T-cell (primary cell): Measurements from ENCODE around the gene MPI. TPM values are rescaled to one million over a fixed set of nuclear protein-coding genes. Genes with fewer than 3 reads are reported as not detected.
"Not testable (repeated sequence)": the region's sequence is repeated elsewhere in the genome, so short reads cannot be mapped to it uniquely, and the experiment has no call there.

Source experiments
- ATAC-seq, 4 experiments: fragments of 200-7000 bp in 3 of 4; fragments of 150-1000 bp in 1 of 4; cut with Tn5 transposase; replicated peaks in 1 of 4; 1 replicate in 3 of 4; 2 replicates in 1 of 4; pipeline ENCODE4 v1.10.0; 2021; ENCODE audit warnings: moderate library complexity in 3 of 4, mild to moderate bottlenecking in 2 of 4, moderate number of reproducible peaks in 1 of 4
- CTCF ChIA-PET, 2 donors: fragments of 300-600 bp; sonication (Branson Sonifier 250); formaldehyde crosslinking; loops; one replicate each; lab custom pipeline; 2022; ENCODE audit warnings: antibody characterized with exemption in 2 of 2; lab: Charles Lee
- POLR2A ChIA-PET, 2 donors: fragments of 300-600 bp; sonication (Branson Sonifier 250); formaldehyde crosslinking; loops; one replicate each; lab custom pipeline; 2022; ENCODE audit warnings: antibody characterized with exemption in 2 of 2; lab: Charles Lee
- DNase-seq, 35 experiments: peaks; one replicate each; pipeline versions ENCODE4 v3.0.0 to v3.0.0-alpha.2; 2013 to 2023
- H3K27ac ChIP-seq: one replicate; pipeline ENCODE4 v1.5.1; 2013; ENCODE audit warnings: low read length
- H3K27me3 ChIP-seq, 2 experiments: replicated peaks in 1 of 2; 1 replicate in 1 of 2; 2 replicates in 1 of 2; pipeline versions ENCODE4 v1.6.1 to v1.7.0; 2013; ENCODE audit warnings: low read length in 1 of 2, mixed read lengths in 1 of 2; ENCODE audit not compliant: control insufficient read depth in 2 of 2, insufficient read depth in 2 of 2; ENCODE audit errors: extremely low read depth in 1 of 2
- H3K36me3 ChIP-seq, 2 donors: 1 replicate in 1 of 2; 2 replicates in 1 of 2; pipeline versions ENCODE4 v1.6.1 to v1.7.0; 2013; ENCODE audit warnings: low read length in 1 of 2; ENCODE audit not compliant: control insufficient read depth in 2 of 2, insufficient read depth in 1 of 2; ENCODE audit errors: extremely low read depth in 1 of 2
- H3K4me1 ChIP-seq, 2 experiments: 1 replicate in 1 of 2; 2 replicates in 1 of 2; pipeline versions ENCODE4 v1.6.1 to v1.7.0; 2013; ENCODE audit warnings: low read length in 2 of 2, mixed read lengths in 1 of 2; ENCODE audit not compliant: insufficient read depth in 2 of 2, control insufficient read depth in 1 of 2; ENCODE audit errors: extremely low read depth in 1 of 2
- H3K4me3 ChIP-seq, 2 donors: 1 replicate in 1 of 2; 2 replicates in 1 of 2; pipeline versions ENCODE4 v1.5.1 to v1.7.0; 2013; ENCODE audit warnings: mild to moderate bottlenecking in 2 of 2, low read length in 1 of 2, moderate library complexity in 1 of 2; ENCODE audit not compliant: control insufficient read depth in 1 of 2; ENCODE audit errors: extremely low read depth in 1 of 2
- H3K9me3 ChIP-seq: 2 replicates; pipeline ENCODE4 v1.7.0; 2013
- H3K27ac Mint-ChIP-seq, 2 donors: one replicate each; pipeline ENCODE4 v1.8.0; 2020 to 2021; ENCODE audit warnings: mild to moderate bottlenecking in 2 of 2, mixed read lengths in 2 of 2
- H3K27me3 Mint-ChIP-seq, 2 donors: one replicate each; pipeline ENCODE4 v1.8.0; 2021 to 2022; ENCODE audit warnings: mixed read lengths in 2 of 2
- H3K36me3 Mint-ChIP-seq: one replicate; pipeline ENCODE4 v1.8.0; 2021; ENCODE audit warnings: mixed read lengths
- H3K4me1 Mint-ChIP-seq, 3 donors: one replicate each; pipeline ENCODE4 v1.8.0; 2020 to 2022; ENCODE audit warnings: mixed read lengths in 3 of 3, mild to moderate bottlenecking in 1 of 3
- H3K4me3 Mint-ChIP-seq, 3 donors: one replicate each; pipeline ENCODE4 v1.8.0; 2020 to 2022; ENCODE audit warnings: mild to moderate bottlenecking in 3 of 3, mixed read lengths in 3 of 3, moderate library complexity in 3 of 3
- H3K9me3 Mint-ChIP-seq, 3 donors: one replicate each; pipeline ENCODE4 v1.8.0; 2020 to 2022; ENCODE audit warnings: mixed read lengths in 3 of 3
- WGBS: methylation state at CpG from one replicate; pipeline ENCODE4 v1.1.5; 2013; ENCODE audit warnings: missing lambda C conversion rate; ENCODE audit not compliant: insufficient coverage; 5-methylcytosine and 5-hydroxymethylcytosine counted together
- total RNA-seq, 35 experiments: library from RNA in 6 of 35; stranded (reverse) in 6 of 35; fragments of 120-200 nt in 1 of 35; gene quantifications; one replicate each; pipeline versions ENCODE4 v1.2.1 to v1.2.4 and lab custom pipeline; 2013 to 2026

The MPI gene
- total RNA-seq, 5 donors from 2014 or later (not counting 1 experiment from before 2014, with no cell fraction given): 36.5 to 74.1 (median 66.1) TPM

DNA sequence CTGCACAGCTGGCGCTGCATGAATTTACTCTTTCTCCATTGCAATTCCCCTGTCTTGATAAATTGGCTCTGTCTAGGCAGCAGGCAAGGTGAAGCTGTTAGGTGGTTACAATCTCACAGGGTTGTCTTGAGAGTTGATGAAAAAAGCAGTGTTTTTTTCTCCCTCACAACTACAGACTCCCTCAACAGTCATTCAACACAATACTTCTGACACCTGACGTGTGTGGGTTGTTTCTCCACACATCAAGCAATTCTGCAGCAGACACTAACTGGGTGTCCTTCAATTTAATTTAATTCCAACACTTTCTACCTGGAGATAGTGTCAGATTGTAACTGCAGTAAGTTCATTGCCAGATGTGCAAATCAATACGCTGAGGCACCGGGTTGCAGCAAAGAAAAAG is 11.6 kb upstream of the MPI start:
- no peaks in the 10 kb centered on the region for H3K27me3 Mint-ChIP-seq

DNA sequence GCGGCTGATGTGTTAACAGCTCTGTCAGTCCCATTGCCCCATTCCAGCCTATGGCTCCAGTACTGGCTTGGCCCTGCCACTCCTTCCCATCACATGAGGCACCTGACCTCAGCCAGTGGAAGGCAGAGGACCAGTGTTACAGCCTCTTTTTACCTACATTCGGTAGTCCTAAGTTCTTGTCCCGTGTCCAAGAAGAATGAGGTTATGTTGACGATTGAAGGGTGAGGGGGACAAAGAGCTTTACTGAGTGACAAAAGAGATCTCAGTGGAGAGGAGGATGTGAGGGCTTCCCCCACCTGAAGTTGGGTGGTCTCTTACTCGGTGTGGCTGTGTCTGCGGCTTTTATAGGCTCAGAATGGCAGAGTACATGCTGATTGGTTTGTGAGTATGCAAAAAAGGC is 7.3 kb upstream of the MPI start:
- H3K36me3 Mint-ChIP-seq: no peaks in the 10 kb centered on the region
- ATAC-seq (no peak), DNase-seq (no peak)
- H3K27ac Mint-ChIP-seq: no peak overlapping the region
- Histone ChIP-seq H3K36me3 (peaks cover 0 to 3% of the 10 kb centered on the region in 2 donors), H3K4me1 (peaks cover 0 to 5% of the 10 kb centered on the region in 2 experiments), H3K27me3 (no peaks in the 10 kb centered on the region), H3K27ac (no peak overlapping the region), H3K9me3 (no peaks in the 10 kb centered on the region), H3K4me3 (no peak overlapping the region)
- 100% methylated on average over 6 of the region's 6 CpGs for WGBS
- peaks cover 0 to 14% (median 4%) of the 10 kb centered on the region in 3 donors for H3K4me1 Mint-ChIP-seq
- H3K4me3 Mint-ChIP-seq: no peak overlapping the region
- no peaks in the 10 kb centered on the region for H3K9me3 Mint-ChIP-seq
- ChIA-PET POLR2A (interaction anchor here in 1 of 2 donors (0.6 kb wide), 1 partner anchor 11 kb away, joined by 6 read pairs; no protein-coding TSS in a partner anchor), CTCF (interaction anchor here in 1 of 2 donors (0.9 to 2.1 kb wide), 3 partner anchors 13 to 19 kb away, joined by 3 to 9 read pairs (median 3); no protein-coding TSS in a partner anchor)
- H3K27me3 Mint-ChIP-seq: no peaks in the 10 kb centered on the region

More for the DNA sequence above, 11.6 kb upstream of the MPI start:
- no peak overlapping the region for H3K4me3 Mint-ChIP-seq
- CTCF ChIA-PET: interaction anchor here in 1 of 2 donors (0.6 kb wide), 1 partner anchor 16 kb away, joined by 6 read pairs; no protein-coding TSS in a partner anchor
- no peaks in the 10 kb centered on the region for H3K36me3 Mint-ChIP-seq
- no peak overlapping the region for H3K27ac Mint-ChIP-seq
- H3K4me1 Mint-ChIP-seq: peaks cover 5 to 8% (median 7%) of the 10 kb centered on the region in 3 donors
- Histone ChIP-seq H3K9me3 (no peaks in the 10 kb centered on the region), H3K36me3 (peaks cover 0 to 3% of the 10 kb centered on the region in 2 donors), H3K4me1 (peaks cover 2 to 8% of the 10 kb centered on the region in 2 experiments), H3K27ac (no peak overlapping the region), H3K4me3 (no peak overlapping the region), H3K27me3 (no peaks in the 10 kb centered on the region)
- no CpG with 5 or more reads among the region's 4 CpGs for WGBS
- H3K9me3 Mint-ChIP-seq: no peaks in the 10 kb centered on the region
- DNase-seq (no peak), ATAC-seq (no peak)
- POLR2A ChIA-PET: no interaction called here

DNA sequence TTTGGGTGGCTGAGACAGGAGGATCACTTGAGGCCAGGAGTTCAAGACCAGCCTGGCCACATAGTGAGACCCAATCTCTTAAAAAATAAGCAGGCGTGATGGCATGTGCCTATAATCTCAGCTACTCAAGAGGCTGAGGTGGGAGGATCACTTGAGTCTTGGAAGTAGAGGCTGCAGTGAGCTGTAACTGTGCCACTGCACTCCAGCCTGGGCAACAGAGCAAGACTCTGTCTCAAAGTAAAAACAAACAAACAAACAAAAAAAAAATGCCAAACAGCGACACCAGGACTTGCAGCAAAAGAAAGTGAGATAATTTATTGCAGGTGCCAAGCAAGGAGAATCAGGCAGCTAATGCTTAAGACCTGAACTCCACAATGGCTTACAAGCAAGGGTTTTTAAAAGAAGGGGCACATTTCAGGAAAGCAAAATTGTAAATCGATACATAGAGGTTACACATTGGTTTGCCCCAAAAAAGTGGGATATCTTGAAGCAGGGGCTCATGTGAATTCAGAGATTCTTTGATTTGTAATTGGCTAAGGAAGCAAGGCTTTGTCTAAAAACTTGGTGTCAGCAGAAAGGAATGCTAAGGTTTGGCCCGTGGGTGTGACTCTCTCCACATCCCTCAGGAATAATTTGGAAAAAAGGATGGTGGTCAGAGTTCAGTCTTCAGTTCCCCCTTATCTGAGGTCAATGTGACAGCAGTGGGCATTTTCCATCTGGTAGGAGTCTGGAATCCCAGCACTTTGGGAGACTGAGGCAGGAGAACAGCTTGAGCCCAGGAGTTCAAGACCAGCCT is 5.2 kb upstream of the MPI start:
- Histone ChIP-seq H3K36me3 (peaks cover 0 to 3% of the 10 kb centered on the region in 2 donors), H3K4me1 (peaks cover 2 to 13% of the 10 kb centered on the region in 2 experiments), H3K9me3 (no peaks in the 10 kb centered on the region), H3K4me3 (no peak overlapping the region), H3K27ac (no peak overlapping the region), H3K27me3 (no peaks in the 10 kb centered on the region)
- ChIA-PET POLR2A (interaction anchor here in 1 of 2 donors (0.7 kb wide), 1 partner anchor 42 kb away, joined by 3 read pairs; no protein-coding TSS in a partner anchor), CTCF (interaction anchor here in 1 of 2 donors (0.7 to 2.1 kb wide), 2 partner anchors 17 to 19 kb away, joined by 3 to 9 read pairs; no protein-coding TSS in a partner anchor)
- DNase-seq (no peak), ATAC-seq (no peak)
- Mint-ChIP-seq H3K4me3 (no peak overlapping the region), H3K36me3 (no peaks in the 10 kb centered on the region), H3K27ac (no peak overlapping the region), H3K27me3 (no peaks in the 10 kb centered on the region), H3K9me3 (no peaks in the 10 kb centered on the region), H3K4me1 (peaks cover 8 to 23% (median 12%) of the 10 kb centered on the region in 3 donors)
- 100% methylated on average over 2 of the region's 4 CpGs for WGBS

DNA sequence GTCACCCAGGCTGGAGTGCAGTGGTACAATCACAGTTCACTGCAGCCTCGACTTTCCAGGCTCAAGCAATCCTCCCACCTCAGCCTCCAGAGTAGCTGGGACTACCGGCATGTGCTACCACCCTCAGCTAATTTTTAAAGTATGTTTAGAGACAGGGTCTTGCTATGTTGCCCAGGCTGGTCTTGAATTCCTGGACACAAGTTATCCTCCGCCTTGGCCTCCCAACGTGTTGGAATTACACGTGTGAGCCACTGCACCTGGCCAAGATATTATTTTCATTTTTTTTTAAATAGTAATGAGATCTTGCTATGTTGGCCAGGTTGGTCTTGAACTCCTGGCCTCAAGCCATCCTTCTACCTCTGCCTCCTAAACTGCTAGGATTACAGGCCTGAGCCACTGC is 4.4 kb upstream of the MPI start:
- H3K9me3 ChIP-seq: no peaks in the 10 kb centered on the region
- H3K27ac Mint-ChIP-seq: no peak overlapping the region
- no peaks in the 10 kb centered on the region for H3K9me3 Mint-ChIP-seq
- peaks cover 4 to 22% of the 10 kb centered on the region in 2 experiments for H3K4me1 ChIP-seq
- H3K4me1 Mint-ChIP-seq: peaks cover 16 to 31% (median 19%) of the 10 kb centered on the region in 3 donors
- no CpG with 5 or more reads among the region's 5 CpGs for WGBS
- H3K27me3 Mint-ChIP-seq: no peaks in the 10 kb centered on the region
- H3K36me3 ChIP-seq: peaks cover 0 to 3% of the 10 kb centered on the region in 2 donors
- DNase-seq: no peak
- no peaks in the 10 kb centered on the region for H3K27me3 ChIP-seq
- no peak overlapping the region for H3K4me3 Mint-ChIP-seq
- H3K4me3 ChIP-seq: no peak overlapping the region
- H3K27ac ChIP-seq: no peak overlapping the region
- ATAC-seq: no peak
- ChIA-PET POLR2A (no interaction called here), CTCF (interaction anchor here in 1 of 2 donors (0.7 kb wide), 1 partner anchor 19 kb away, joined by 3 read pairs; no protein-coding TSS in a partner anchor)
- H3K36me3 Mint-ChIP-seq: no peaks in the 10 kb centered on the region

DNA sequence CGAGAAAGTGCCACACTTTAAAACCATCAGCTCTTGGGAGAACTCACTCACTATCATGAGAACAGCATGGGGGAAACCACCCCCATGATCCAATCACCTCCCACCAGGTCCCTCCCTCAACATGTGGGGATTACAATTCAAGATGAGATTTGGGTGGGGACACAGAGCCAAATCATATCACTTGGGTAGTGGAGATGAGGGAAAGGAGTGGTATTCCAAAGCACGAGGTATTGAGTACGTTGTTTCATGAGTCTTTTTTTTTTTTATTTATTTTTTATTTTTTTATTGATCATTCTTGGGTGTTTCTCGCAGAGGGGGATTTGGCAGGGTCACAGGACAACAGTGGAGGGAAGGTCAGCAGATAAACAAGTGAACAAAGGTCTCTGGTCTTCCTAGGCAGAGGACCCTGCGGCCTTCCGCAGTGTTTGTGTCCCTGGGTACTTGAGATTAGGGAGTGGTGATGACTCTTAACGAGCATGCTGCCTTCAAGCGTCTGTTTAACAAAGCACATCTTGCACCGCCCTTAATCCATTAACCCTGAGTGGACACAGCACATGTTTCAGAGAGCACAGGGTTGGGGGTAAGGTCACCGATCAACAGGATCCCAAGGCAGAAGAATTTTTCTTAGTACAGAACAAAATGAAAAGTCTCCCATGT is 2.2 kb upstream of the MPI start:
- Histone ChIP-seq H3K36me3 (peaks cover 0 to 14% of the 10 kb centered on the region in 2 donors), H3K4me1 (peaks cover 6 to 35% of the 10 kb centered on the region in 2 experiments)
- POLR2A ChIA-PET, H3K27ac ChIP-seq, H3K9me3 Mint-ChIP-seq, H3K9me3 ChIP-seq, H3K27me3 Mint-ChIP-seq, DNase-seq, H3K4me3 ChIP-seq, ATAC-seq, H3K4me3 Mint-ChIP-seq, H3K27me3 ChIP-seq, H3K27ac Mint-ChIP-seq, H3K36me3 Mint-ChIP-seq: not testable (repeated sequence)
- CTCF ChIA-PET: interaction anchor here in 1 of 2 donors (1.0 to 2.4 kb wide), 2 partner anchors 14 kb away, joined by 4 to 14 read pairs; no protein-coding TSS in a partner anchor
- peaks cover 31 to 52% (median 38%) of the 10 kb centered on the region in 3 donors for H3K4me1 Mint-ChIP-seq
- no CpG with 5 or more reads among the region's 10 CpGs for WGBS

DNA sequence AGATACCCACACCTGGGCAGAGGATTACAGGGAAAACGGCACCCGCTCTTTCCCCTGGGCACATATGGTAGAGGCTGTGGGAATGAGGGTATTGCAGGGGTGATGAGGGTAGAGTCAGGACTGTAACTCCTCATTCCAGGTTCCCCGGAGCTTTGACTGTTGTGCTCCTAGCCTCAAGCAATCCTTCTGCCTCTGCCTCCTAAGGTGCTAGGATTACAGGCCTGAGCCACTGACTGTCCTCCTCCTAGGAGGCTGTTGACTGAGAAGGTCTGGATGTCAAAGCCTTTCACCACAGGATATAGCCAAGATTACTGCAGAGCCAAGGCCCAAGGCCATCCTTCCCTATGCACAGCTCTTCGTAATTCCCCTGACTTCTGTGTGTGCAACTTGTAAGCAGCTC is 1.1 kb upstream of the MPI start:
- ChIA-PET POLR2A (interaction anchor here in 1 of 2 donors (0.5 kb wide), 1 partner anchor 26 kb away, joined by 4 read pairs; no protein-coding TSS in a partner anchor), CTCF (interaction anchor here (0.6 to 2.4 kb wide), 4 partner anchors 13 to 499 kb away, joined by 3 to 14 read pairs (median 4); partner anchors contain the start of gene FAM219B (in 1 of the 2))
- no peak overlapping the region for H3K27ac ChIP-seq
- H3K36me3 Mint-ChIP-seq: peaks cover 14% of the 10 kb centered on the region
- peaks cover 42 to 60% (median 49%) of the 10 kb centered on the region in 3 donors for H3K4me1 Mint-ChIP-seq
- DNase-seq (no peak), ATAC-seq (no peak)
- no peak overlapping the region for H3K4me3 ChIP-seq
- peaks cover 13 to 45% of the 10 kb centered on the region in 2 experiments for H3K4me1 ChIP-seq
- no peaks in the 10 kb centered on the region for H3K9me3 Mint-ChIP-seq
- H3K27me3 Mint-ChIP-seq: no peaks in the 10 kb centered on the region
- no peaks in the 10 kb centered on the region for H3K9me3 ChIP-seq
- H3K27me3 ChIP-seq: no peaks in the 10 kb centered on the region
- peaks cover 0 to 20% of the 10 kb centered on the region in 2 donors for H3K36me3 ChIP-seq
- H3K27ac Mint-ChIP-seq: peak overlapping the region; percentile 89 to 94
- peak overlapping the region in 1 of 3 donors; percentile 91 for H3K4me3 Mint-ChIP-seq
- WGBS: 100% methylated on average over 3 of the region's 4 CpGs
